Measurements from ENCODE around the gene ANLN. TPM values are rescaled to one million over a fixed set of nuclear protein-coding genes. Genes with fewer than 3 reads are reported as not detected.

Gene ANLN
- total and polyA plus RNA-seq, 9 of the 15 experiments (the other 6 are each of a cell fraction or from before 2014, with no cell fraction given): 18.1 to 66.2 (median 38.7) TPM

DNA sequence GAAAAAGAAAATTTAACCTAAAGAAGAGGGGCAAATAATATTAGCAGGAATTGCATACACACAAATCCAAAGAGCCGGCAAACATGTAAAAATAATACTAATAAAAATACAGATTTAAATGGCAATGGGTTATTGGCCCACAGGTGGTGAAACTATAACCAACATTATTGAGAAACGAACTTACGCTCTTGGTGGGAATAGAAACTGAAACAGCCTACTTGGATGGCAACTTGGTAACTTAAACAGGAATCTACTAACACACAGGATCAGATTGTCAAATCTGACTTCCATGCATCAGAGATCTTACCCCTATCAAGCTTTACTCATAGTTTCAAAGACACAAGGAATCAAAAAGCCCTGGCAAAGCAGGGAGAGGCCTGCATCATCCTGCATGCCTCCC is 66.5 kb downstream of the ANLN start (continued):
- TF ChIP-seq SIN3A (IDR thresholded peaks at IDR 0.05; ENCODE audit: borderline replicate concordance in 2 of 2, control insufficient read depth in 1 of 2, low read depth in 2 of 2, low read length in 2 of 2): no peak
- TF ChIP-seq, protein P1, sequence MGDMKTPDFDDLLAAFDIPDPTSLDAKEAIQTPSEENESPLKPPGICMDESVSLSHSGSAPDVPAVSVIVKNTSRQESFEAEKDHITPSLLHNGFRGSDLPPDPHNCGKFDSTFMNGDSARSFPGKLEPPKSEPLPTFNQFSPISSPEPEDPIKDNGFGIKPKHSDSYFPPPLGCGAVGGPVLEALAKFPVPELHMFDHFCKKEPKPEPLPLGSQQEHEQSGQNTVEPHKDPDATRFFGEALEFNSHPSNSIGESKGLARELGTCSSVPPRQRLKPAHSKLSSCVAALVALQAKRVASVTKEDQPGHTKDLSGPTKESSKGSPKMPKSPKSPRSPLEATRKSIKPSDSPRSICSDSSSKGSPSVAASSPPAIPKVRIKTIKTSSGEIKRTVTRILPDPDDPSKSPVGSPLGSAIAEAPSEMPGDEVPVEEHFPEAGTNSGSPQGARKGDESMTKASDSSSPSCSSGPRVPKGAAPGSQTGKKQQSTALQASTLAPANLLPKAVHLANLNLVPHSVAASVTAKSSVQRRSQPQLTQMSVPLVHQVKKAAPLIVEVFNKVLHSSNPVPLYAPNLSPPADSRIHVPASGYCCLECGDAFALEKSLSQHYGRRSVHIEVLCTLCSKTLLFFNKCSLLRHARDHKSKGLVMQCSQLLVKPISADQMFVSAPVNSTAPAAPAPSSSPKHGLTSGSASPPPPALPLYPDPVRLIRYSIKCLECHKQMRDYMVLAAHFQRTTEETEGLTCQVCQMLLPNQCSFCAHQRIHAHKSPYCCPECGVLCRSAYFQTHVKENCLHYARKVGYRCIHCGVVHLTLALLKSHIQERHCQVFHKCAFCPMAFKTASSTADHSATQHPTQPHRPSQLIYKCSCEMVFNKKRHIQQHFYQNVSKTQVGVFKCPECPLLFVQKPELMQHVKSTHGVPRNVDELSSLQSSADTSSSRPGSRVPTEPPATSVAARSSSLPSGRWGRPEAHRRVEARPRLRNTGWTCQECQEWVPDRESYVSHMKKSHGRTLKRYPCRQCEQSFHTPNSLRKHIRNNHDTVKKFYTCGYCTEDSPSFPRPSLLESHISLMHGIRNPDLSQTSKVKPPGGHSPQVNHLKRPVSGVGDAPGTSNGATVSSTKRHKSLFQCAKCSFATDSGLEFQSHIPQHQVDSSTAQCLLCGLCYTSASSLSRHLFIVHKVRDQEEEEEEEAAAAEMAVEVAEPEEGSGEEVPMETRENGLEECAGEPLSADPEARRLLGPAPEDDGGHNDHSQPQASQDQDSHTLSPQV (IDR thresholded peaks at IDR 0.05): no peak
- no peak for TF ChIP-seq SRF (CRISPR knock-in tag; IDR thresholded peaks at IDR 0.05)

DNA sequence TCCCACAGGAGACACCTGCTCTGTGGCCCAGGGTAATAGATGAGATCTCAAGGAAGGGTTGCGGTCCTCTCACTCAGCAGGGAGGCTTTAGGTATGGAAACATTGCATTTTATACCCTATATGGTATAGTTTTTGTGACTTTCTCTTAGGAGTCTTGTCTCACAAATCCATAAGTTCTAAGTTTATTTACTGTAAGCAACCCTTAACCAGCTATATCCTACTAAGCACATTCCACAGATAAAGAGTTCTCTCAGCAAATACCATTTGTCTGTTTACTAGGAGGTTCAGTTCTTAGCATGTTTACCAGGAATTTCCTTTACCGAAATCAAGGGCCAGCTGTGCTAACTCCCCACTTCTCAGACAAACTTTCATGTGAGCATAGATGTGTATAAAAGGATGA is 66.9 kb downstream of the ANLN start:
- no peak overlapping the region for H3K4me3 ChIP-seq
- POLR2A ChIA-PET: interaction anchor here (0.6 to 1.5 kb wide), 2 partner anchors 9 to 17 kb away, joined by 3 read pairs; no protein-coding TSS in a partner anchor
- WGBS (ENCODE audit: insufficient coverage, low coverage, missing lambda C conversion rate): 36% methylated on average over 2 of the region's 2 CpGs
- peaks cover 3 to 21% of the 10 kb centered on the region in 2 experiments for H3K27me3 ChIP-seq (ENCODE audit: control insufficient read depth in 2 of 2, insufficient read depth in 2 of 2, low read length in 2 of 2)
- in situ Hi-C loops (cut with MboI) (no loop called here), intact Hi-C loops (cut with micrococcal nuclease) (no loop called here)
- BruUV-seq (replicated peaks): no TSS peak
- H3K36me3 ChIP-seq (ENCODE audit: control insufficient read depth, insufficient read depth, low read length): peaks cover 24% of the 10 kb centered on the region
- H3K9me3 ChIP-seq (replicated peaks; ENCODE audit: control insufficient read depth, insufficient read depth, low read depth, low read length): no peaks in the 10 kb centered on the region
- no peaks in the 10 kb centered on the region for H3K79me2 ChIP-seq (ENCODE audit: control insufficient read depth, insufficient read depth, low read length)
- FAIRE-seq: no peak
- 0 out of 3 replicates have a peak, but pooled peaks have one; percentile 24 for ATAC-seq
- H3K4me1 ChIP-seq (replicated peaks in 1 of 2; ENCODE audit: control insufficient read depth in 2 of 2, insufficient read depth in 2 of 2, low read length in 2 of 2): no peaks in the 10 kb centered on the region
- CTCF ChIA-PET (ENCODE audit: low intra/inter-chr PET ratio): no interaction called here
- no peak for DNase-seq (ENCODE audit: extremely low read depth in 1 of 4, low spot score in 3 of 4)
- H3K9ac ChIP-seq (ENCODE audit: insufficient read depth in 1 of 2, low read depth in 2 of 2, low read length in 2 of 2): no peak overlapping the region
- H3K9me1 ChIP-seq (ENCODE audit: control insufficient read depth, insufficient read depth, low read length): no peaks in the 10 kb centered on the region
- H3K27ac ChIP-seq (ENCODE audit: extremely low read depth, low read depth, low read length): no peak overlapping the region
- H4K20me1 ChIP-seq (replicated peaks; ENCODE audit: control insufficient read depth, insufficient read depth, low read length): no peaks in the 10 kb centered on the region
- TF ChIP-seq, protein P2, sequence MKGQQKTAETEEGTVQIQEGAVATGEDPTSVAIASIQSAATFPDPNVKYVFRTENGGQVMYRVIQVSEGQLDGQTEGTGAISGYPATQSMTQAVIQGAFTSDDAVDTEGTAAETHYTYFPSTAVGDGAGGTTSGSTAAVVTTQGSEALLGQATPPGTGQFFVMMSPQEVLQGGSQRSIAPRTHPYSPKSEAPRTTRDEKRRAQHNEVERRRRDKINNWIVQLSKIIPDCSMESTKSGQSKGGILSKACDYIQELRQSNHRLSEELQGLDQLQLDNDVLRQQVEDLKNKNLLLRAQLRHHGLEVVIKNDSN (CRISPR knock-in tag; IDR thresholded peaks at IDR 0.05): no peak
- TF ChIP-seq SREBF2 (CRISPR knock-in tag; IDR thresholded peaks at IDR 0.05) (no peak), RBBP5 (IDR thresholded peaks at IDR 0.05; ENCODE audit: borderline replicate concordance, insufficient read depth, low read length, poor library complexity, severe bottlenecking) (no peak), EWSR1 (IDR thresholded peaks at IDR 0.05; ENCODE audit: borderline replicate concordance, low read depth, partially characterized antibody) (no peak), HNRNPUL1 (IDR thresholded peaks at IDR 0.05; ENCODE audit: low read length) (no peak), RBM25 (IDR thresholded peaks at IDR 0.05; ENCODE audit: low read depth, low read length, severe bottlenecking) (no peak), KLF16 (IDR thresholded peaks at IDR 0.05) (no peak), SLC30A9 (CRISPR knock-in tag; IDR thresholded peaks at IDR 0.05) (no peak), MED1 (CRISPR knock-in tag; IDR thresholded peaks at IDR 0.05; ENCODE audit: borderline replicate concordance) (no peak), PTBP1 (IDR thresholded peaks at IDR 0.05; ENCODE audit: low read depth, low read length) (no peak), RBM22 (IDR thresholded peaks at IDR 0.05; ENCODE audit: low read depth, low read length, poor library complexity, severe bottlenecking) (no peak), SAFB (IDR thresholded peaks at IDR 0.05; ENCODE audit: borderline replicate concordance, low read depth, low read length) (no peak), ZKSCAN3 (CRISPR knock-in tag; IDR thresholded peaks at IDR 0.05) (no peak), YBX1 (IDR thresholded peaks at IDR 0.05) (no peak), ZFP1 (CRISPR knock-in tag; IDR thresholded peaks at IDR 0.05) (no peak)
- H3K4me2 ChIP-seq (ENCODE audit: insufficient read depth, low read length): no peak overlapping the region
- no peak overlapping the region for H2AFZ ChIP-seq (ENCODE audit: low read depth, low read length)
